PFSK-1 (cell line): Measurements from ENCODE around the gene TMEM266.

Experiments used
- FOXP2 ChIP-seq: optimal IDR thresholded peaks from 2 replicates; pipeline ENCODE3; 2011; ENCODE audit warnings: borderline replicate concordance, control low read depth, inconsistent platforms; ENCODE audit not compliant: insufficient read depth; ENCODE audit errors: extremely low read length, extremely low read depth
- POLR2AphosphoS5 ChIP-seq: IDR thresholded peaks from 2 replicates; pipeline ENCODE4 v1.6.1; 2012; ENCODE audit warnings: low read depth, mild to moderate bottlenecking, control low read depth, low read length, moderate library complexity
- SIN3A ChIP-seq: IDR thresholded peaks from 2 replicates; pipeline ENCODE4 v1.6.1; 2012; ENCODE audit warnings: mild to moderate bottlenecking, low read length, moderate library complexity, borderline replicate concordance; ENCODE audit not compliant: insufficient read depth
- TAF1 ChIP-seq: IDR thresholded peaks from 2 replicates; pipeline ENCODE4 v1.6.1; 2012; ENCODE audit warnings: low read length, control low read depth, borderline replicate concordance; ENCODE audit not compliant: insufficient read depth
- TF ChIP-seq, protein P1 (sequence below), 2 experiments: IDR thresholded peaks; 2 replicates each; pipeline versions ENCODE4 v1.6.1 to v1.8.0; 2011 to 2012; ENCODE audit warnings: low read depth in 2 of 2, low read length in 2 of 2, control low read depth in 1 of 2, inconsistent platforms in 1 of 2, mild to moderate bottlenecking in 1 of 2, moderate library complexity in 1 of 2; ENCODE audit not compliant: insufficient read depth in 1 of 2

Gene TMEM266

DNA sequence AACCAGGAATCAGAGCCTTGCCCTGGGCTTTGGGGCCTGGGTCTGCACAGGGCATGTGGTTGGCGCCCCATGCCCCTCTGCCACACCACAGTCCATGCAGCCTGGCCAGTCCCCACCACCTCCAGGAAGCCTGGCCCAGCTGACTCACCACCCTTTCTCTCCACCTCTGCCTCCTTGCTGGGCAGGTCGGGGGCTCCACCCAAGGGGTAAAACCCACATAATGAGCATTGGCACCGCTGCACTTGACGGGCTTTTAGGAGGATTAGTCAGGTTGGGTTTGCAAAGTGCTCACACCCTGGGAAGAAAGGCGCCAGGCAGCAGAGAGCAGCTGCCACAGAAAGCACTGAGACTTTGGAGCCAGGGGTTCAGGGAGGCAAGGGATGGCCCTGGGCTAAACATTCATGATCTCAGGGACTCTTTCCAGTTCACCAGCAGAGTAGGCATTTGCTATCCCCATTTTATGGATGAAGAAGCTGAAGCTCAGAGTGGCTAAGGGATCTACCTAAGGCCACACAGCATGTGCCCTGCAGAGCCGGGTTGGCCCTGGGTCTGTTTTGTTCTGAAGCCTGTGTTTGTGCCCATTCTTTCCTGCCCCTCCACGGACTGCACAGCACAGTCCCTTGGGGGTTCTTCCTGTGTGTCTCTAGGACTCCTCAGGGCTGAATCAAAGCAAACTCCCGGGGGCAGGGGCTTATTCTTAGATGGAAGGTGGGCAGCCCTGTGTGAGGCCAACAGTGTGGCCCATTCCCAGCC, 138.1 kb downstream of the TMEM266 start:
- TF ChIP-seq, protein P1, sequence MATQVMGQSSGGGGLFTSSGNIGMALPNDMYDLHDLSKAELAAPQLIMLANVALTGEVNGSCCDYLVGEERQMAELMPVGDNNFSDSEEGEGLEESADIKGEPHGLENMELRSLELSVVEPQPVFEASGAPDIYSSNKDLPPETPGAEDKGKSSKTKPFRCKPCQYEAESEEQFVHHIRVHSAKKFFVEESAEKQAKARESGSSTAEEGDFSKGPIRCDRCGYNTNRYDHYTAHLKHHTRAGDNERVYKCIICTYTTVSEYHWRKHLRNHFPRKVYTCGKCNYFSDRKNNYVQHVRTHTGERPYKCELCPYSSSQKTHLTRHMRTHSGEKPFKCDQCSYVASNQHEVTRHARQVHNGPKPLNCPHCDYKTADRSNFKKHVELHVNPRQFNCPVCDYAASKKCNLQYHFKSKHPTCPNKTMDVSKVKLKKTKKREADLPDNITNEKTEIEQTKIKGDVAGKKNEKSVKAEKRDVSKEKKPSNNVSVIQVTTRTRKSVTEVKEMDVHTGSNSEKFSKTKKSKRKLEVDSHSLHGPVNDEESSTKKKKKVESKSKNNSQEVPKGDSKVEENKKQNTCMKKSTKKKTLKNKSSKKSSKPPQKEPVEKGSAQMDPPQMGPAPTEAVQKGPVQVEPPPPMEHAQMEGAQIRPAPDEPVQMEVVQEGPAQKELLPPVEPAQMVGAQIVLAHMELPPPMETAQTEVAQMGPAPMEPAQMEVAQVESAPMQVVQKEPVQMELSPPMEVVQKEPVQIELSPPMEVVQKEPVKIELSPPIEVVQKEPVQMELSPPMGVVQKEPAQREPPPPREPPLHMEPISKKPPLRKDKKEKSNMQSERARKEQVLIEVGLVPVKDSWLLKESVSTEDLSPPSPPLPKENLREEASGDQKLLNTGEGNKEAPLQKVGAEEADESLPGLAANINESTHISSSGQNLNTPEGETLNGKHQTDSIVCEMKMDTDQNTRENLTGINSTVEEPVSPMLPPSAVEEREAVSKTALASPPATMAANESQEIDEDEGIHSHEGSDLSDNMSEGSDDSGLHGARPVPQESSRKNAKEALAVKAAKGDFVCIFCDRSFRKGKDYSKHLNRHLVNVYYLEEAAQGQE (IDR thresholded peaks at IDR 0.05; ENCODE audit: insufficient read depth in 1 of 2, low read depth in 2 of 2, low read length in 2 of 2), result no peak
- no peak for TF ChIP-seq POLR2AphosphoS5
- TF ChIP-seq TAF1, result no peak
- TF ChIP-seq SIN3A, result no peak
- TF ChIP-seq FOXP2, result no peak

DNA sequence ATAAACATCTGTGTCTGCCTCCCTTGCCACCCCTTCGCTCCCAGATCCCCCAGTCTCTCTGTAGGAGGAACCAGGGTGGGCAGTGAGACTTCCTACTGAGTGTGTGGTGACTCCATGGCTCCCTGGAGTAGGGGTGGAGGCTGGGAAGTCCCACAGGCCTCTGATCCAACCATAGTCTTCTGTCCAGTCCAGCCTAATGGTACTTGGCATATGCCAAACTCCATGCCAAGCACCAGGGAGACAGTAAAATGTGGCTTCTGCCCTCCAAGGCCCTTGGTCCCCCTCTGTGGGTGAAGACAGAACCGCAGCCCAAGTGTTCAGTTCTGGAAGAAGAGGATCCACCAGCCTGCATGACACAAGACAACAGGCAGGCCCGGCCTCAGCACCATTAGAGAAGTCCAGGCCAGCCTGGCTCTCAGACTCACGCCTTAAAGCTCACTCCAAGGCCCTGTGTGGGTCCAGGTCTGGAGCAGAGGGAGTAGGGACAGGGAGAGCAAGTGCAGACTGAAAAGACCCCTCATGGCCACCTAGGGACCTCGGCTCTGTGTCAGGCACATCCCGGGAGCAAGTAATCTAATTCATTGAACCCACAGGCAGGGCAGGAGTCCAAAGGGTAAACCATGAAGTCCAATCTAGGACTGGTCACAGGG, 138.8 kb downstream of the TMEM266 start:
- TF ChIP-seq SIN3A (no peak), FOXP2 (no peak), POLR2AphosphoS5 (no peak), TAF1 (no peak)
- TF ChIP-seq, protein P1 (IDR thresholded peaks at IDR 0.05; ENCODE audit: insufficient read depth in 1 of 2, low read depth in 2 of 2, low read length in 2 of 2), result no peak

DNA sequence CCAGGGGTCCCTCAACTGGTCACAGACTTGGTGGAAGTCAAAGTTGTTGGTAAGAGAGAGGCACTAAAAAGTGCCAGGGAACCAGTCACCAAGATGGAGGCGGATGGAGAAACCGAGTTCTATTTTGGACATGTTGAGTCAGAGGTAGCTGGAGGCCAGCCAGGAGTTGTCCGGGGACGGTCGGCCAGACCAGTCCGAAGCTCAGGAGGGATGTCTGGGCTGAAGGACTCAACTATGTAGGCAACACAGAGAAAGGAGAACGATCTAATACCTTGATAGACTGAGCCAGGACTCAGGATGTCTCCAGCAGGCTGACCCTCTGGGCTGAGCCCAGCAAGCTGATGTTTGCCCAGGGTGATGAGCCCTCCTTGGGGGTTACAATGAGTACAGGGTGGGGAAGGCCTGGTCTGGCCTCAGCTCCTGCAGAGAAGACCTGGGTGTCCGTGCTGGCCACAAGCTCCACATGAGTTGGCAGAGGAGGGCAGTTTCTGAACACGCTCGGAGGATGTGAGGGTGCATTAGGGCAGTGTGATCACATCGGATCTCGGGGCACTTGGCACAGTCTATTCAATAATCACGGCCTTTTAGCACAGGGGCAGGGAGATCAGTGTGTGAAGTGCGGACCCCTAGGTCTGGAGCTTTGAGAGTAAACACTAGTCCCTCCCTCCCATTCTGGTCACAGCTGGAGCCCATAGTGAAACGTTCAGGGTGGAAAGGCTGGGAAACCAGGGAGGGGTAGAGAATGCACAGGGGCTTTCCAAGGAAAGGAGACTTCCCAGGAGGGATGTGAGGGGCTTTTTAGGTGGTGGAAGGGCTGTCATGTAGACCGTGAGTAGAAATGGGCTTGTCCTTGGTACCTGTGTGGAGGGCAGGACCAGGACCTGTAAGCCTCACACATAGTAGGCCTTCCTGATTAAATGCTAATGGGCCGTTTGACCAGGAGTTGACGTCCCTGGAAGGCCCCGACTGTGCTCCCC, 139.6 kb downstream of the TMEM266 start:
- no peak for TF ChIP-seq SIN3A
- TF ChIP-seq POLR2AphosphoS5, result no peak
- TF ChIP-seq FOXP2, result no peak
- TF ChIP-seq TAF1, result no peak
- TF ChIP-seq, protein P1 (IDR thresholded peaks at IDR 0.05; ENCODE audit: insufficient read depth in 1 of 2, low read depth in 2 of 2, low read length in 2 of 2), result no peak

DNA sequence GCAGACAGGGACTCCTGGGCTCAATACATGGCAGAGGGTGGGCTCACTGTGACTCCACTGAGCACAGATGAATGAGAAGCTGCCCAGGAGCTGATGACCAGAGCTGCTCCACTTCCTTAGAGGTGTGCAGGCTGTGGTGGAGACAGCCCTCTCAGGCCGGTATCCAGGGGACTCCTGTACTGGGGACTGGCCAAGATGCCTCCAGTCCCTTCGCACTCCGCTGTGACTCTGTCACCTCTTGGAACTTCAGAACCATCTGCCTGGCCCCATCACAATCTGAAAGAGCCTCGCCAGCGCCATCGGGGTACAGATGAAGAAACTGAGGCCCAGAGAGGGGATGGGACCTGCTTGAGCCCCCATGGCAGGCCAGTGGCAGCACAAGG, 140.3 kb downstream of the TMEM266 start:
- TF ChIP-seq, protein P1 (IDR thresholded peaks at IDR 0.05; ENCODE audit: insufficient read depth in 1 of 2, low read depth in 2 of 2, low read length in 2 of 2), result no peak
- TF ChIP-seq TAF1 (no peak), SIN3A (no peak), FOXP2 (no peak), POLR2AphosphoS5 (no peak)
